GM23338 (cell line): ENCODE results near the gene IDH3A. TPM values are rescaled to one million over a fixed set of nuclear protein-coding genes. Genes with fewer than 3 reads are reported as not detected.

Experiments used
- ATAC-seq: fragments of 200-7000 bp; cut with Tn5 transposase; 3 replicates; pipeline ENCODE4 v1.9.1; 2020
- DNase-seq: peaks from one replicate; pipeline ENCODE4 v3.0.0-alpha.2; 2015; ENCODE audit warnings: low spot score
- H2AFZ ChIP-seq: fragments of 200-600 bp; sonication (generic); 2 replicates; pipeline ENCODE4 v1.8.0; 2016; ENCODE audit warnings: antibody characterized with exemption, mild to moderate bottlenecking, moderate library complexity
- H3F3A ChIP-seq: fragments of 200-600 bp; sonication (generic); replicated peaks from 2 replicates; pipeline ENCODE4 v1.8.0; 2017; ENCODE audit warnings: antibody characterized with exemption, mixed run types, low read depth
- H3K27ac ChIP-seq: fragments of 200-600 bp; sonication (generic); 2 replicates; pipeline ENCODE4 v1.6.1; 2016; ENCODE audit warnings: low read depth
- H3K27me3 ChIP-seq: fragments of 200-600 bp; sonication (generic); 2 replicates; pipeline ENCODE4 v1.8.0; 2016; ENCODE audit warnings: mild to moderate bottlenecking, mixed run types, moderate library complexity; ENCODE audit not compliant: insufficient read depth
- H3K36me3 ChIP-seq: fragments of 200-600 bp; sonication (generic); 2 replicates; pipeline ENCODE4 v1.8.0; 2016; ENCODE audit warnings: mild to moderate bottlenecking; ENCODE audit not compliant: insufficient read depth
- H3K4me1 ChIP-seq: fragments of 200-600 bp; sonication (generic); 2 replicates; pipeline ENCODE4 v1.8.0; 2016; ENCODE audit warnings: mild to moderate bottlenecking, moderate library complexity; ENCODE audit not compliant: insufficient read depth
- H3K4me2 ChIP-seq: fragments of 200-600 bp; sonication (generic); 2 replicates; pipeline ENCODE4 v1.7.1; 2017; ENCODE audit warnings: mixed run types
- H3K4me3 ChIP-seq: fragments of 200-600 bp; sonication (generic); 2 replicates; pipeline ENCODE4 v1.6.1; 2016; ENCODE audit warnings: mixed run types
- H3K79me2 ChIP-seq: fragments of 200-600 bp; sonication (generic); replicated peaks from 2 replicates; pipeline ENCODE4 v1.8.0; 2017; ENCODE audit warnings: mild to moderate bottlenecking; ENCODE audit not compliant: insufficient read depth
- H3K9me2 ChIP-seq: fragments of 200-600 bp; sonication (generic); 2 replicates; pipeline ENCODE4 v1.8.0; 2017; ENCODE audit not compliant: insufficient read depth
- H4K20me1 ChIP-seq: fragments of 200-600 bp; sonication (generic); replicated peaks from 2 replicates; pipeline ENCODE4 v1.8.0; 2017; ENCODE audit warnings: mild to moderate bottlenecking; ENCODE audit not compliant: insufficient read depth
- H3K27ac Mint-ChIP-seq: 2 replicates; pipeline ENCODE4 v1.8.0; 2020; ENCODE audit warnings: inconsistent platforms, mild to moderate bottlenecking, moderate library complexity, mixed read lengths
- H3K27me3 Mint-ChIP-seq: 3 replicates; pipeline ENCODE4 v1.8.0; 2022; ENCODE audit warnings: low read depth, mild to moderate bottlenecking, moderate library complexity, mixed read lengths, inconsistent platforms; ENCODE audit not compliant: insufficient read depth, poor library complexity
- H3K36me3 Mint-ChIP-seq: 3 replicates; pipeline ENCODE4 v1.8.0; 2021; ENCODE audit warnings: low read depth, mild to moderate bottlenecking, inconsistent platforms, moderate library complexity, mixed read lengths
- H3K4me1 Mint-ChIP-seq: 3 replicates; pipeline ENCODE4 v1.8.0; 2020; ENCODE audit warnings: mild to moderate bottlenecking, inconsistent platforms, mixed read lengths
- H3K4me3 Mint-ChIP-seq: 3 replicates; pipeline ENCODE4 v1.8.0; 2021; ENCODE audit warnings: moderate library complexity, mild to moderate bottlenecking, inconsistent platforms, mixed read lengths
- H3K9me3 Mint-ChIP-seq: 3 replicates; pipeline ENCODE4 v1.8.0; 2020; ENCODE audit warnings: moderate library complexity, mild to moderate bottlenecking, inconsistent platforms, mixed read lengths
- CTCF ChIP-seq, 2 experiments: fragments of 200-600 bp in 1 of 2; sonication (generic) in 1 of 2; conservative IDR thresholded peaks; 2 replicates each; pipeline versions ENCODE4 v1.5.1 to v1.6.1; 2016 to 2017; ENCODE audit warnings: antibody characterized with exemption in 2 of 2, low read depth in 2 of 2, mild to moderate bottlenecking in 2 of 2, moderate library complexity in 1 of 2
- JUNB ChIP-seq: IDR thresholded peaks from one replicate; pipeline ENCODE4 v1.6.1; 2016; ENCODE audit warnings: antibody characterized with exemption; ENCODE audit not compliant: unreplicated experiment
- NANOG ChIP-seq: IDR thresholded peaks from 2 replicates; pipeline ENCODE4 v1.6.1; 2016; ENCODE audit warnings: antibody characterized with exemption, borderline replicate concordance
- POLR2AphosphoS5 ChIP-seq: IDR thresholded peaks from 2 replicates; pipeline ENCODE4 v1.6.1; 2016; ENCODE audit warnings: antibody characterized with exemption, low read depth
- STAT1 ChIP-seq: IDR thresholded peaks from one replicate; pipeline ENCODE4 v1.6.1; 2016; ENCODE audit warnings: antibody characterized with exemption; ENCODE audit not compliant: unreplicated experiment
- ZNF462 ChIP-seq: fragments of 250-450 bp; sonication (Bioruptor Pico); IDR thresholded peaks from 2 replicates; pipeline ENCODE4 v1.5.0; 2020; ENCODE audit warnings: mild to moderate bottlenecking, moderate library complexity
- polyA plus RNA-seq: library from polyadenylated mRNA; unstranded; fragments of >200 nt; fragmentation: Nextera tagmentation; extraction: Ambion mirVana; gene quantifications from 2 replicates; pipeline ENCODE4 v1.2.1, GENCODE V29; 2016
- total RNA-seq: library from RNA; depleted of rRNA; stranded (reverse); fragments of >200 nt; shearing (Covaris generic); gene quantifications from 2 replicates; pipeline ENCODE4 v1.2.3, GENCODE V29; 2014

Gene IDH3A
- total and polyA plus RNA-seq, 2 experiments from 2014 or later: 24.1 to 41.6 TPM

- Histone ChIP-seq H3K79me2 (no peaks in the 10 kb centered on the region), H3F3A (no peaks in the 10 kb centered on the region), H4K20me1 (no peaks in the 10 kb centered on the region), H3K4me1 (0 out of 2 replicates have a peak, but pooled peaks cover 6% of the 10 kb centered on the region), H3K9me2 (no peaks in the 10 kb centered on the region), H3K36me3 (no peaks in the 10 kb centered on the region; the same call in 1 of the 2 replicates), H3K27me3 (no peaks in the 10 kb centered on the region), H2AFZ (no peak overlapping the region), H3K27ac (no peak overlapping the region), H3K4me3 (no peak overlapping the region), H3K4me2 (no peak overlapping the region)
- DNase-seq: no peak
- no peak for ATAC-seq
- Mint-ChIP-seq H3K4me1 (peaks cover 6% of the 10 kb centered on the region), H3K4me3 (no peak overlapping the region), H3K9me3 (no peaks in the 10 kb centered on the region), H3K36me3 (no peaks in the 10 kb centered on the region), H3K27me3 (peaks cover 15% of the 10 kb centered on the region), H3K27ac (no peak overlapping the region)
- no peak for TF ChIP-seq JUNB
- no peak for TF ChIP-seq NANOG
- no peak for TF ChIP-seq STAT1
These were observed 63.6 kb downstream of the IDH3A start for GRCh38 chr15:78212546-78213424.

GRCh38 chr15:78213425-78213750, 64.2 kb downstream of the IDH3A start:
- no peak overlapping the region for H3K4me2 ChIP-seq
- no peak overlapping the region for H2AFZ ChIP-seq
- no peaks in the 10 kb centered on the region for H4K20me1 ChIP-seq
- no peaks in the 10 kb centered on the region for H3F3A ChIP-seq
- peaks cover 15% of the 10 kb centered on the region for H3K27me3 Mint-ChIP-seq
- ATAC-seq (no peak), DNase-seq (no peak)
- H3K36me3 Mint-ChIP-seq: no peaks in the 10 kb centered on the region
- H3K36me3 ChIP-seq: no peaks in the 10 kb centered on the region; the same call in 1 of the 2 replicates
- TF ChIP-seq JUNB: no peak
- no peak for TF ChIP-seq NANOG
- TF ChIP-seq STAT1: no peak
- TF ChIP-seq CTCF (conservative IDR thresholded peaks at IDR 0.05; ENCODE audit: low read depth in 2 of 2): no peak
- TF ChIP-seq POLR2AphosphoS5: no peak
- TF ChIP-seq ZNF462 (CRISPR knock-in tag): no peak
- H3K4me1 ChIP-seq: 0 out of 2 replicates have a peak, but pooled peaks cover 6% of the 10 kb centered on the region
- H3K9me3 Mint-ChIP-seq: no peaks in the 10 kb centered on the region
- H3K4me1 Mint-ChIP-seq: peaks cover 6% of the 10 kb centered on the region
- no peak overlapping the region for H3K27ac Mint-ChIP-seq
- no peak overlapping the region for H3K27ac ChIP-seq
- no peaks in the 10 kb centered on the region for H3K9me2 ChIP-seq
- H3K27me3 ChIP-seq: no peaks in the 10 kb centered on the region
- H3K4me3 ChIP-seq: no peak overlapping the region
- no peak overlapping the region for H3K4me3 Mint-ChIP-seq
- H3K79me2 ChIP-seq: no peaks in the 10 kb centered on the region
